ENCODE measurements around the gene DLGAP3. TPM values are rescaled to one million over a fixed set of nuclear protein-coding genes. Genes with fewer than 3 reads are reported as not detected.
A peak's percentile ranks its signal among the peaks of the same experiment; 100 is the strongest.

DLGAP3 gene
- total and polyA plus RNA-seq, 2 of the 13 experiments (the other 11 are each of a cell fraction or from before 2014, with no cell fraction given): 0.03 to 0.04 TPM

- TF ChIP-seq, protein P1, sequence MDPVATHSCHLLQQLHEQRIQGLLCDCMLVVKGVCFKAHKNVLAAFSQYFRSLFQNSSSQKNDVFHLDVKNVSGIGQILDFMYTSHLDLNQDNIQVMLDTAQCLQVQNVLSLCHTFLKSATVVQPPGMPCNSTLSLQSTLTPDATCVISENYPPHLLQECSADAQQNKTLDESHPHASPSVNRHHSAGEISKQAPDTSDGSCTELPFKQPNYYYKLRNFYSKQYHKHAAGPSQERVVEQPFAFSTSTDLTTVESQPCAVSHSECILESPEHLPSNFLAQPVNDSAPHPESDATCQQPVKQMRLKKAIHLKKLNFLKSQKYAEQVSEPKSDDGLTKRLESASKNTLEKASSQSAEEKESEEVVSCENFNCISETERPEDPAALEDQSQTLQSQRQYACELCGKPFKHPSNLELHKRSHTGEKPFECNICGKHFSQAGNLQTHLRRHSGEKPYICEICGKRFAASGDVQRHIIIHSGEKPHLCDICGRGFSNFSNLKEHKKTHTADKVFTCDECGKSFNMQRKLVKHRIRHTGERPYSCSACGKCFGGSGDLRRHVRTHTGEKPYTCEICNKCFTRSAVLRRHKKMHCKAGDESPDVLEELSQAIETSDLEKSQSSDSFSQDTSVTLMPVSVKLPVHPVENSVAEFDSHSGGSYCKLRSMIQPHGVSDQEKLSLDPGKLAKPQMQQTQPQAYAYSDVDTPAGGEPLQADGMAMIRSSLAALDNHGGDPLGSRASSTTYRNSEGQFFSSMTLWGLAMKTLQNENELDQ (CRISPR knock-in tag; IDR thresholded peaks at IDR 0.05; ENCODE audit: borderline replicate concordance): no peak
- peak; percentile 68 for TF ChIP-seq ZNF430 (CRISPR knock-in tag; IDR thresholded peaks at IDR 0.05)
- TF ChIP-seq, protein P2, sequence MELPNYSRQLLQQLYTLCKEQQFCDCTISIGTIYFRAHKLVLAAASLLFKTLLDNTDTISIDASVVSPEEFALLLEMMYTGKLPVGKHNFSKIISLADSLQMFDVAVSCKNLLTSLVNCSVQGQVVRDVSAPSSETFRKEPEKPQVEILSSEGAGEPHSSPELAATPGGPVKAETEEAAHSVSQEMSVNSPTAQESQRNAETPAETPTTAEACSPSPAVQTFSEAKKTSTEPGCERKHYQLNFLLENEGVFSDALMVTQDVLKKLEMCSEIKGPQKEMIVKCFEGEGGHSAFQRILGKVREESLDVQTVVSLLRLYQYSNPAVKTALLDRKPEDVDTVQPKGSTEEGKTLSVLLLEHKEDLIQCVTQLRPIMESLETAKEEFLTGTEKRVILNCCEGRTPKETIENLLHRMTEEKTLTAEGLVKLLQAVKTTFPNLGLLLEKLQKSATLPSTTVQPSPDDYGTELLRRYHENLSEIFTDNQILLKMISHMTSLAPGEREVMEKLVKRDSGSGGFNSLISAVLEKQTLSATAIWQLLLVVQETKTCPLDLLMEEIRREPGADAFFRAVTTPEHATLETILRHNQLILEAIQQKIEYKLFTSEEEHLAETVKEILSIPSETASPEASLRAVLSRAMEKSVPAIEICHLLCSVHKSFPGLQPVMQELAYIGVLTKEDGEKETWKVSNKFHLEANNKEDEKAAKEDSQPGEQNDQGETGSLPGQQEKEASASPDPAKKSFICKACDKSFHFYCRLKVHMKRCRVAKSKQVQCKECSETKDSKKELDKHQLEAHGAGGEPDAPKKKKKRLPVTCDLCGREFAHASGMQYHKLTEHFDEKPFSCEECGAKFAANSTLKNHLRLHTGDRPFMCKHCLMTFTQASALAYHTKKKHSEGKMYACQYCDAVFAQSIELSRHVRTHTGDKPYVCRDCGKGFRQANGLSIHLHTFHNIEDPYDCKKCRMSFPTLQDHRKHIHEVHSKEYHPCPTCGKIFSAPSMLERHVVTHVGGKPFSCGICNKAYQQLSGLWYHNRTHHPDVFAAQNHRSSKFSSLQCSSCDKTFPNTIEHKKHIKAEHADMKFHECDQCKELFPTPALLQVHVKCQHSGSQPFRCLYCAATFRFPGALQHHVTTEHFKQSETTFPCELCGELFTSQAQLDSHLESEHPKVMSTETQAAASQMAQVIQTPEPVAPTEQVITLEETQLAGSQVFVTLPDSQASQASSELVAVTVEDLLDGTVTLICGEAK (IDR thresholded peaks at IDR 0.05): no peak
- TF ChIP-seq, protein P2 (CRISPR knock-in tag; IDR thresholded peaks at IDR 0.05): peak; percentile 87
- TF ChIP-seq ZSCAN31 (CRISPR knock-in tag; IDR thresholded peaks at IDR 0.05; ENCODE audit: low read depth): peak; percentile 76
- no peak for TF ChIP-seq SETDB1 (CRISPR knock-in tag; IDR thresholded peaks at IDR 0.05; ENCODE audit: borderline replicate concordance)
- TF ChIP-seq IKZF5 (CRISPR knock-in tag; IDR thresholded peaks at IDR 0.05): peak; percentile 87
- TF ChIP-seq FUBP1 (CRISPR knock-in tag; IDR thresholded peaks at IDR 0.05; ENCODE audit: borderline replicate concordance): no peak
- TF ChIP-seq, protein P3, sequence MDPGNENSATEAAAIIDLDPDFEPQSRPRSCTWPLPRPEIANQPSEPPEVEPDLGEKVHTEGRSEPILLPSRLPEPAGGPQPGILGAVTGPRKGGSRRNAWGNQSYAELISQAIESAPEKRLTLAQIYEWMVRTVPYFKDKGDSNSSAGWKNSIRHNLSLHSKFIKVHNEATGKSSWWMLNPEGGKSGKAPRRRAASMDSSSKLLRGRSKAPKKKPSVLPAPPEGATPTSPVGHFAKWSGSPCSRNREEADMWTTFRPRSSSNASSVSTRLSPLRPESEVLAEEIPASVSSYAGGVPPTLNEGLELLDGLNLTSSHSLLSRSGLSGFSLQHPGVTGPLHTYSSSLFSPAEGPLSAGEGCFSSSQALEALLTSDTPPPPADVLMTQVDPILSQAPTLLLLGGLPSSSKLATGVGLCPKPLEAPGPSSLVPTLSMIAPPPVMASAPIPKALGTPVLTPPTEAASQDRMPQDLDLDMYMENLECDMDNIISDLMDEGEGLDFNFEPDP (CRISPR knock-in tag; conservative IDR thresholded peaks at IDR 0.05): no peak
- no peak for TF ChIP-seq FOXK2 (IDR thresholded peaks at IDR 0.05)
- peak; percentile 42 for TF ChIP-seq TAF15 (IDR thresholded peaks at IDR 0.05; ENCODE audit: low read depth, low read length, poor library complexity, severe bottlenecking)
- no peak for TF ChIP-seq ZNF614 (CRISPR knock-in tag; IDR thresholded peaks at IDR 0.05; ENCODE audit: borderline replicate concordance)
Observed at GRCh38 chr1:34859446-34860200, 69.8 kb downstream of the DLGAP3 start, which contains the start of gene SMIM12 (continued).

Measured in HepG2 (cell line).